GM12872 (cell line): ENCODE data around the gene ANKFN1.

Source experiments
- TF ChIP-seq, protein P1 (sequence below): IDR thresholded peaks from 3 replicates; pipeline ENCODE4 v1.5.1; 2011; ENCODE audit warnings: low read depth, mild to moderate bottlenecking, low read length, moderate library complexity; ENCODE audit not compliant: insufficient read depth

Gene ANKFN1

GRCh38 chr17:56119191-56119590 lies 34.1 kb upstream of the ANKFN1 start:
- TF ChIP-seq, protein P1, sequence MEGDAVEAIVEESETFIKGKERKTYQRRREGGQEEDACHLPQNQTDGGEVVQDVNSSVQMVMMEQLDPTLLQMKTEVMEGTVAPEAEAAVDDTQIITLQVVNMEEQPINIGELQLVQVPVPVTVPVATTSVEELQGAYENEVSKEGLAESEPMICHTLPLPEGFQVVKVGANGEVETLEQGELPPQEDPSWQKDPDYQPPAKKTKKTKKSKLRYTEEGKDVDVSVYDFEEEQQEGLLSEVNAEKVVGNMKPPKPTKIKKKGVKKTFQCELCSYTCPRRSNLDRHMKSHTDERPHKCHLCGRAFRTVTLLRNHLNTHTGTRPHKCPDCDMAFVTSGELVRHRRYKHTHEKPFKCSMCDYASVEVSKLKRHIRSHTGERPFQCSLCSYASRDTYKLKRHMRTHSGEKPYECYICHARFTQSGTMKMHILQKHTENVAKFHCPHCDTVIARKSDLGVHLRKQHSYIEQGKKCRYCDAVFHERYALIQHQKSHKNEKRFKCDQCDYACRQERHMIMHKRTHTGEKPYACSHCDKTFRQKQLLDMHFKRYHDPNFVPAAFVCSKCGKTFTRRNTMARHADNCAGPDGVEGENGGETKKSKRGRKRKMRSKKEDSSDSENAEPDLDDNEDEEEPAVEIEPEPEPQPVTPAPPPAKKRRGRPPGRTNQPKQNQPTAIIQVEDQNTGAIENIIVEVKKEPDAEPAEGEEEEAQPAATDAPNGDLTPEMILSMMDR: no peak

GRCh38 chr17:56119936-56120335 lies 33.3 kb upstream of the ANKFN1 start:
- TF ChIP-seq, protein P1: no peak

DNA sequence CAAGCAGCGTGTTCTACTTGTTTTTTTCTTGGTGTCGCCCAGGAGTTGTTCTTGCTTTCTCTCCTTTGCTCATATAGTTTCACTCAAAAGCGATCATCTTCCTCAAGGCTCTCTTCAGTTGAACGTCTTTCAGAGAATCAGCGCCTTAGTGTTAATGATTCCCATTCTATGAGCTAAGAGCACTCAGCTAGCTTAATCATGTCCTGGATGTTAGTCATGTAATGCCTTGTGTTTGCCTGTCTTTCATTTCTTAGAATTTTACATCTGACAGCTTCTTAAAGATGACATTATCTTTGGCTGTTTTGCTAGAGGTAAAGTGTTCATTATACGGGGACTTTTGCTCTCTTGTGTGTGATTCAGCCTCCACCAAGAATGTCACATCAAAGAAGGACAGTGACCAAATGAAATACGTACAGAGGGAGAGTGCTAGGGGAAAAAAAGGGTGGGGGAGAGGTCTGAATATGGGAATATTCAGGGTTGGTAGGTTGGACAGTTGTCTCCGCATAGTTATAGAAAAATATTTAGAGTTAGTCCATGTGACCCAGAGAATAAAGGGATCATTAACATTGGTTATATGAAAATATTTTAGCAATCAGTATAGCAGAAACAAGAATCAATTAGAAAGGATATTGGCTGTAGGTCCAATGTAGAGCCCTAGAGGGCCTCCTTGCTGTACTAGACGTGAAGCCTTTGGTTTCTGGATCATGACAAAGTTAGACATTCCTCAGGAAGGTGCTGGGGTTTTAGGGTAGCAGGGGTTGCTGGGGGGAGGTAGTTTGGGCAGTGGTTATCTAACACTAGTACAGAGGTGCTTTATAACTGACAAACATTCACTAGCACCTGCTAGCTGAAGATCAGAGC lies 31.9 kb upstream of the ANKFN1 start:
- TF ChIP-seq, protein P1: no peak

DNA sequence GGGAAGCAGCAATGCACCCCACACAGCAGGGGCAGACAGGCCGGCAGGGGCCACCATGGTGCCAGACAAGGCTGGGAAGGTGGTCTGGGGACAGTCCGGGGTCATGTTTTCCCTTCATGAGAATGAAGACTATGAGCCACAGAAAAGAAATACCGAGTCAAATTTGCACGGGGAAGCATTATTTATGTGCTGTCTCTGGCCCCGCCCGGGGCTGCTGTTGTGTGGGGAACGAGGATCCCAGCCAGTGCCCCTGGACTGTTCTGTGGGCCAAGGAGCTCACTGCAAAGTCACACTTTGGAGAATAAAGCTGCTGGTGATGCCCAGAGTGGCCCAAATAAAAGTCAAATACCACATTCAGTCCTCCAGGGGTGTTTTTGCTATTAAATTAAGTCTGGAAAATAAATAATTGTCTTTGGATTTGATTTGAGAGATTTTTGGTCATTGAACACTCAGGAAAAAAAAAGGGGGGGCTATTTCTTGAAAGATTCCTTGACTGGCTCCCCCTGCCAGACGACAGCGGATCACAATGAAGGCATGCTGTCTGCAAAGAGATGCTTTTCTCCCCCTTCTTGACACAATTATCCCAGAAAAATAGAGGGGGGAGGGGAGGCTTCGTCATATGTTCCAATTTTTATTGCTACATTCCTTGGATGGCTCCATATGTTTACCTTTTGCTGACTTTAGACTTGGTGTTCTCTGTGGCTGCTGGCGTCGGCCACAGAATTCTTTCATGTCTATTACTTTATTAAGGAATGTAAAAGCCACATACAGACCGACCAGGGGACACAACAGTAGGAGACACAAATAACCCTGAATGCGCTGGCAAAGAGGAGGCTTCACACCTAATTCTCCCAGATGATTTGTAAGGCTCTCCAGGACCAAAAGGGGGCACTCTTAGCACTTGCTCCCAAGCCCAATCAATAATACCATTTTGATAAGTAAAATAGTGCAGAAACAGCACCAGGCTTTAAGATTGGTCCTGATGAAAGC lies 27.1 kb upstream of the ANKFN1 start:
- TF ChIP-seq, protein P1: peak; percentile 37; the same call in 2 of the 3 replicates

DNA sequence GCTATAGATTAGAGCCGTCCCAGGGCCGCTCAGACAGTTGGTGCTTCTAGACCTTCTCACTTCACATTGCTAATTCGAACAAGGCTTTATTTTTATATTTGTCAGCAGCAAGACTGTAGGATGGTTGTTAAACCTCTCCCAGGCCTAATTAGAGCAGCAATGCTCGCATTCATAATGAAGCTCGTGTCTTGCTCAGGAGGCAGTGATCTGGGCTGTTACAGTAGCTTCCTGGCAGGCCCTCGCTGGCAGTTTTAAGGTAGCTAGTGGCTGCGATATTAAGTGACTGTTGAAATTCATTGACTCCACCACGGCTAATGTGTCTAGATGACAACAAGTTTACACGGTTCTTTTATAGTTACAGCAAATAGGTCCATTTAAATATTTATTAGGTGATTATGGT lies 23.2 kb upstream of the ANKFN1 start:
- TF ChIP-seq, protein P1: no peak

GRCh38 chr17:56130631-56131030 lies 22.6 kb upstream of the ANKFN1 start:
- TF ChIP-seq, protein P1: no peak

- TF ChIP-seq, protein P1: no peak
Observed at GRCh38 chr17:56131431-56131830, 21.8 kb upstream of the ANKFN1 start.
